ENCODE results near the gene SMOC1. TPM values are rescaled to one million over a fixed set of nuclear protein-coding genes. Genes with fewer than 3 reads are reported as not detected.

SMOC1 gene
- total and polyA plus RNA-seq, 9 donors, result 0.35 to 9.1 (median 0.80) TPM

DNA sequence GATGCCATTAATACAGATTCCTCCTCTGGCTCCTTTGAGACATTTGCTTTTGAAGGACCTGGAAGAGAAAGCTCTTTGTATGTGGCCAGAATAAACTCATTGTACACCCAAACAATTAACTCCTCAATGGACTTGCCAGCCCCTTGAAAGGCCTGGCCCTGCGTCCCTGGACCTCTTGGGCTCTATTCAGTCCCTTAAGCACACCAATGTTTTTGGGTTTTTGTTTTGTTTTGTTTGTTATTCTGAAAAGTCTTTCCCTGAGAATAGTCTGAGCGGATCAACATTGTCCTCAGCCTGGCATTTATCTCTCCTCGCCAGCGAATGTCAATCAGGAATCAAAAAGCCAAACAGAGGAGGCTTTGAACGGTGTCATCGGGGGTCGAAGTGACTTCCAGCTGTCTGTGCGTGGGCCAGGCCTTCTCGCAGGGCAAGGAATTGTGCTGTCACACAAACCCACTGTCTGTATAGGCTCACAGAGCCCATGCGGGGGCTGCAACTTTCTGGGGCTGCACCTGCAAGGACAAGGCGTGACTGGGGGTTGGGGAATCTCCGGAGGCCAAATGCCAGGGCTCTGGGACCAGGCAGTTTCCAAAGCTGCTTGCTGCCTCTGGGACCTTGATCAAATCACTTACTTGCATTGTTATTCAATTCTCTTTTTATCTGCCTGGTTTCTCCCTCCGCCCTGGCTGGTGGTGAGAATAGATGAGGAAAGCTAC, 108.3 kb downstream of the SMOC1 start:
- no peak overlapping the region for H3K27ac ChIP-seq
- TF ChIP-seq EP300 (IDR thresholded peaks at IDR 0.05), result no peak
- H3K4me1 ChIP-seq (ENCODE audit: insufficient read depth), result no peaks in the 10 kb centered on the region
- DNase-seq, result no peak
- H3K27me3 ChIP-seq, result no peaks in the 10 kb centered on the region
- no peaks in the 10 kb centered on the region for H3K36me3 ChIP-seq
- WGBS, 3 donors, result 43 to 64% (median 48%) methylated on average over 13 of the region's 13 CpGs
- intact Hi-C loops (cut with DNase I), result no loop called here
- no peaks in the 10 kb centered on the region for H3K9me3 ChIP-seq
- no peak overlapping the region for H3K4me3 ChIP-seq

DNA sequence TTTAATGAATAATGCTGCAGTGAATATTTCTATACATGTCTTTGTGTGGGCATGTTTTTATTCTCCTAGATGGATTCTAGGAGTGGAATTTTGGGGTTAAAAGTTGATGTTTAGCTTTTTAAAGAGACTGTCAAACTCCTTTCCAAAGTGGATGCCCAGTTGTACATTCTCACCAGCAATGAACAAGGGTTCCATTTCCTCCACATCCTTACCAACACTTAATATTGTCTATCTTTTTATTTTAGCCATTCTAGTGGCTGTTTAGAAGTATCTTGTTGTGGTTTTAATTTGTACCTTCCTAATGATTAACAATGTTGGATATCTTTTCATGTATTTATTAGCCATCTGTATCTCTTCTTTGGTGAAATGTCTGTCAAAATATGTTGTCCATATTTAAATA, 109.8 kb downstream of the SMOC1 start:
- TF ChIP-seq, protein P1, sequence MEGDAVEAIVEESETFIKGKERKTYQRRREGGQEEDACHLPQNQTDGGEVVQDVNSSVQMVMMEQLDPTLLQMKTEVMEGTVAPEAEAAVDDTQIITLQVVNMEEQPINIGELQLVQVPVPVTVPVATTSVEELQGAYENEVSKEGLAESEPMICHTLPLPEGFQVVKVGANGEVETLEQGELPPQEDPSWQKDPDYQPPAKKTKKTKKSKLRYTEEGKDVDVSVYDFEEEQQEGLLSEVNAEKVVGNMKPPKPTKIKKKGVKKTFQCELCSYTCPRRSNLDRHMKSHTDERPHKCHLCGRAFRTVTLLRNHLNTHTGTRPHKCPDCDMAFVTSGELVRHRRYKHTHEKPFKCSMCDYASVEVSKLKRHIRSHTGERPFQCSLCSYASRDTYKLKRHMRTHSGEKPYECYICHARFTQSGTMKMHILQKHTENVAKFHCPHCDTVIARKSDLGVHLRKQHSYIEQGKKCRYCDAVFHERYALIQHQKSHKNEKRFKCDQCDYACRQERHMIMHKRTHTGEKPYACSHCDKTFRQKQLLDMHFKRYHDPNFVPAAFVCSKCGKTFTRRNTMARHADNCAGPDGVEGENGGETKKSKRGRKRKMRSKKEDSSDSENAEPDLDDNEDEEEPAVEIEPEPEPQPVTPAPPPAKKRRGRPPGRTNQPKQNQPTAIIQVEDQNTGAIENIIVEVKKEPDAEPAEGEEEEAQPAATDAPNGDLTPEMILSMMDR (IDR thresholded peaks at IDR 0.05), result no peak
- no peak for TF ChIP-seq EP300 (IDR thresholded peaks at IDR 0.05)
- no peak for TF ChIP-seq POLR2A (IDR thresholded peaks at IDR 0.05)
- no peak for DNase-seq
- intact Hi-C loops (cut with DNase I), result no loop called here
- Histone ChIP-seq H3K9me3 (no peaks in the 10 kb centered on the region), H3K4me1 (ENCODE audit: insufficient read depth) (no peaks in the 10 kb centered on the region), H3K27me3 (no peaks in the 10 kb centered on the region), H3K27ac (no peak overlapping the region), H3K4me3 (no peak overlapping the region), H3K36me3 (no peaks in the 10 kb centered on the region)

DNA sequence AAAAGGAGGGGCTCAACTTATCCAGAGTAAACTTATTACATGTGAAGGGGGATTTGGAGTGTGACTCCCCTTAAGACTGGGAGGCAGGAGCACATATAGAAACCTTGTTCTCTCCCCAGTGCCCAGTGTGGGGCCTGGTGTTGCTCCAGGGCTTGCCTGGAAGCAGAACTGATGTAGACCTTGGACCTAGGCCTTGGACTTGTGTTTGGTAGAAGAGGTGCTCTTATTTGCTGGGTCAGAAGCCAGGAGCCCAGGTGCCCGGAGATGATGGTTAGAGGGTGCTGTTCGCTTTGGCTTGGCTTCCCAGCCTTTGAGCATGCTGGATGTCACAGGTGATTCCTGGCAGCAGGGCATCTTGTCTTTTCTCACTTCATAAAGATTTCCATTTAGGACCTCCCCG, 110.4 kb downstream of the SMOC1 start:
- Histone ChIP-seq H3K27ac (no peak overlapping the region), H3K36me3 (no peaks in the 10 kb centered on the region), H3K9me3 (no peaks in the 10 kb centered on the region), H3K4me1 (ENCODE audit: insufficient read depth) (no peaks in the 10 kb centered on the region), H3K27me3 (no peaks in the 10 kb centered on the region), H3K4me3 (no peak overlapping the region)
- 53 to 73% (median 65%) methylated on average over 3 of the region's 3 CpGs for WGBS, 3 donors
- TF ChIP-seq POLR2A (IDR thresholded peaks at IDR 0.05) (no peak), EP300 (IDR thresholded peaks at IDR 0.05) (no peak)
- TF ChIP-seq, protein P1 (IDR thresholded peaks at IDR 0.05), result no peak
- no peak for DNase-seq
- intact Hi-C loops (cut with DNase I), result no loop called here

DNA sequence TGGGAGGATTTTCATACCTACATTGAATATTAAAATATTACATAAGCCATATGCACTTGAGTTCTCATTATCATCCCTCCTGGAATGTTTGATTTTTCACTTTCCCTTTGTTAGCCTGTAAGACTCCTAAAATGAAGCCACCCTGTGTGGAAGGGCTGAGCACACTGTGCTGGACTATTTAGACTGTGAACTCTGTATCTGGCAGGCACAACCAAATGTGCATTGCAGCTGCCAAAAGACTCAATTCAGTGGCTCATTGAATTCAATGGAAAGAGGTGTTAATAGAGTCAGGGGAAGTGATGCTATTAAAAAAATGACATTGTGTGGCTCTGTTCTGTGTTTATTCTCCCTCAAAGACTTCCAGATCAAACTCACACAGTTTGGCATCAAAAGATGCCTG, 111.1 kb downstream of the SMOC1 start:
- TF ChIP-seq EP300 (IDR thresholded peaks at IDR 0.05), result no peak
- TF ChIP-seq, protein P1 (IDR thresholded peaks at IDR 0.05), result no peak
- no peak for TF ChIP-seq POLR2A (IDR thresholded peaks at IDR 0.05)
- no peaks in the 10 kb centered on the region for H3K27me3 ChIP-seq
- no peaks in the 10 kb centered on the region for H3K9me3 ChIP-seq
- H3K4me1 ChIP-seq (ENCODE audit: insufficient read depth), result no peaks in the 10 kb centered on the region
- no peaks in the 10 kb centered on the region for H3K36me3 ChIP-seq
- intact Hi-C loops (cut with DNase I), result no loop called here
- DNase-seq, result no peak
- H3K4me3 ChIP-seq, result no peak overlapping the region
- H3K27ac ChIP-seq, result no peak overlapping the region

DNA sequence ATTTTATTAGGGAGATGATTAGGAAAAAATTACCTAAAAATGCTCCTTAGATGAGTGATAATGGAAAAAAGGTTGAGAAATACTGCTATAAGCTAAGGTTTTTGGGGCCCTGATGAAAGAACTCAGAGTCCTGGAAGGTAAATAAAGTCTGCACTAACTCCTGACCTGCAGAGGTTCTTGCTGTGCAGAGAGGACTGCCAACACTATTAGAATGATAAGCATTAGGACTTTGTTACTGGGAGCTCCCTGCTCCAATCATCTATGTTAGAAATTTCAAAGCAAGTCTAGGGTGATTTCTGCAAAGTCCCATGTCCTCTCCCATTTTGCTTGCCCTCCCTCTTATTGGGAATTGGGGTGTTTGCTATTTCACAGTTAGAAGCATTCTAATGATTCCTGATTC, 112.2 kb downstream of the SMOC1 start:
- Histone ChIP-seq H3K4me3 (no peak overlapping the region), H3K27ac (no peak overlapping the region), H3K4me1 (ENCODE audit: insufficient read depth) (no peaks in the 10 kb centered on the region), H3K36me3 (no peaks in the 10 kb centered on the region), H3K9me3 (no peaks in the 10 kb centered on the region), H3K27me3 (no peaks in the 10 kb centered on the region)
- no peak for DNase-seq
- intact Hi-C loops (cut with DNase I), result no loop called here
- TF ChIP-seq, protein P1 (IDR thresholded peaks at IDR 0.05), result no peak
- TF ChIP-seq POLR2A (IDR thresholded peaks at IDR 0.05) (no peak), EP300 (IDR thresholded peaks at IDR 0.05) (no peak)

All from ovary (tissue), 9 donors.